HEK293T (cell line): ENCODE measurements around the gene TIMM44.
"Not testable (repeated sequence)": the region's sequence is repeated elsewhere in the genome, so short reads cannot be mapped to it uniquely, and the experiment has no call there.

Source experiments
- CTCF ChIA-PET: fragments of 350-600 bp; formaldehyde crosslinking; extraction: SDS; loops from one replicate; lab custom pipeline; 2021; ENCODE audit warnings: antibody characterized with exemption, inconsistent platforms; lab: Yijun Ruan, JAX
- POLR2A ChIA-PET: fragments of 350-600 bp; formaldehyde crosslinking; extraction: SDS; loops from one replicate; lab custom pipeline; 2020; ENCODE audit warnings: antibody characterized with exemption, inconsistent platforms; lab: Yijun Ruan, JAX
- DNase-seq: peaks from one replicate; pipeline ENCODE4 v3.0.0; 2012; ENCODE audit warnings: mixed read lengths; ENCODE audit errors: extremely low spot score
- ARNT ChIP-seq: fragments of 450-650 bp; IDR thresholded peaks from 2 replicates; pipeline ENCODE4 v1.6.1; 2017; ENCODE audit warnings: mild to moderate bottlenecking
- BHLHE40 ChIP-seq: fragments of 450-650 bp; IDR thresholded peaks from 2 replicates; pipeline ENCODE4 v1.6.1; 2016; ENCODE audit warnings: mild to moderate bottlenecking, moderate library complexity, borderline replicate concordance
- CTBP1 ChIP-seq: fragments of 450-650 bp; IDR thresholded peaks from 2 replicates; pipeline ENCODE4 v1.6.1; 2016; ENCODE audit warnings: borderline replicate concordance
- ELF4 ChIP-seq: fragments of 450-650 bp; IDR thresholded peaks from 2 replicates; pipeline ENCODE4 v1.6.1; 2017; ENCODE audit warnings: antibody characterized with exemption
- FOXA1 ChIP-seq: fragments of 450-650 bp; IDR thresholded peaks from 2 replicates; pipeline ENCODE4 v1.6.1; 2016; ENCODE audit warnings: mild to moderate bottlenecking
- FOXK2 ChIP-seq: fragments of 450-650 bp; IDR thresholded peaks from 2 replicates; pipeline ENCODE4 v1.6.1; 2016; ENCODE audit warnings: mild to moderate bottlenecking
- FOXM1 ChIP-seq: fragments of 450-650 bp; IDR thresholded peaks from 2 replicates; pipeline ENCODE4 v1.6.1; 2017; ENCODE audit warnings: mild to moderate bottlenecking, borderline replicate concordance
- HDGF ChIP-seq: fragments of 450-650 bp; IDR thresholded peaks from 2 replicates; pipeline ENCODE4 v1.6.1; 2017; ENCODE audit warnings: antibody characterized with exemption, borderline replicate concordance
- L3MBTL2 ChIP-seq: fragments of 450-650 bp; conservative IDR thresholded peaks from 2 replicates; pipeline ENCODE4 v1.6.1; 2016; ENCODE audit warnings: mild to moderate bottlenecking
- LEF1 ChIP-seq: fragments of 450-650 bp; IDR thresholded peaks from 2 replicates; pipeline ENCODE4 v1.6.1; 2017; ENCODE audit warnings: mild to moderate bottlenecking, borderline replicate concordance
- NFRKB ChIP-seq: fragments of 450-650 bp; IDR thresholded peaks from 2 replicates; pipeline ENCODE4 v1.6.1; 2016; ENCODE audit warnings: mild to moderate bottlenecking, moderate library complexity
- SP1 ChIP-seq: fragments of 450-650 bp; IDR thresholded peaks from 2 replicates; pipeline ENCODE4 v1.6.1; 2017
- SUZ12 ChIP-seq: fragments of 450-650 bp; IDR thresholded peaks from 2 replicates; pipeline ENCODE4 v1.6.1; 2016; ENCODE audit warnings: mild to moderate bottlenecking
- TARDBP ChIP-seq: fragments of 450-650 bp; IDR thresholded peaks from 2 replicates; pipeline ENCODE4 v1.6.1; 2016
- ZNF384 ChIP-seq: fragments of 450-650 bp; IDR thresholded peaks from 2 replicates; pipeline ENCODE4 v1.6.1; 2016
- TF ChIP-seq, protein P1 (sequence below): fragments of 450-650 bp; IDR thresholded peaks from 2 replicates; pipeline ENCODE4 v1.6.1; 2016

The TIMM44 gene

DNA sequence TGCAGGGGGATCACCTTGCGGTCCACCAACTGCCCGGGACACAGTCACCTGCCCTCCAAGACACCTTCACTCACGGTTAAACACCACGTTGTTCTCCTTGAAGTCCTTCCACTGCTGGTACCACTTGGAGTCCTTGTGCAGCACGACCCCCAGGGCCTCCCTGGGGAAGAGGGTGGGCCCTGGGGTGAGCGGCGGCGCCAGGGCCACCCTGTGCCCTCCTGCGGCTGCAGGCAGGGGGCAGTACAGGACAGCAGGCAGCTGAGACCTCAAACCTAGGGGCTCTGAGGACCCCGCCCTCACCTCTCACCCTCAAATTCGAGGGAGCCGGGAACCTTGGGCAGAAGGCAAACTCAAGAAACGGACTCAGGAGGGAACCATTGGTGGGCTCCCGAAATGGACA, 10.1 kb downstream of the TIMM44 start:
- POLR2A ChIA-PET: no interaction called here
- DNase-seq: no peak
- CTCF ChIA-PET: no interaction called here
- TF ChIP-seq FOXK2: no peak
- TF ChIP-seq BHLHE40: no peak
- no peak for TF ChIP-seq SUZ12
- TF ChIP-seq, protein P1, sequence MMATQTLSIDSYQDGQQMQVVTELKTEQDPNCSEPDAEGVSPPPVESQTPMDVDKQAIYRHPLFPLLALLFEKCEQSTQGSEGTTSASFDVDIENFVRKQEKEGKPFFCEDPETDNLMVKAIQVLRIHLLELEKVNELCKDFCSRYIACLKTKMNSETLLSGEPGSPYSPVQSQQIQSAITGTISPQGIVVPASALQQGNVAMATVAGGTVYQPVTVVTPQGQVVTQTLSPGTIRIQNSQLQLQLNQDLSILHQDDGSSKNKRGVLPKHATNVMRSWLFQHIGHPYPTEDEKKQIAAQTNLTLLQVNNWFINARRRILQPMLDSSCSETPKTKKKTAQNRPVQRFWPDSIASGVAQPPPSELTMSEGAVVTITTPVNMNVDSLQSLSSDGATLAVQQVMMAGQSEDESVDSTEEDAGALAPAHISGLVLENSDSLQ: no peak
- no peak for TF ChIP-seq FOXM1
- no peak for TF ChIP-seq L3MBTL2
- no peak for TF ChIP-seq SP1
- TF ChIP-seq ARNT: no peak
- no peak for TF ChIP-seq LEF1
- no peak for TF ChIP-seq ELF4

- ChIA-PET POLR2A (no interaction called here), CTCF (no interaction called here)
- no peak for DNase-seq
- TF ChIP-seq FOXM1 (no peak), NFRKB (no peak), HDGF (no peak), ELF4 (no peak)
These were observed 10.6 kb downstream of the TIMM44 start for GRCh38 chr19:7932930-7933300.

DNA sequence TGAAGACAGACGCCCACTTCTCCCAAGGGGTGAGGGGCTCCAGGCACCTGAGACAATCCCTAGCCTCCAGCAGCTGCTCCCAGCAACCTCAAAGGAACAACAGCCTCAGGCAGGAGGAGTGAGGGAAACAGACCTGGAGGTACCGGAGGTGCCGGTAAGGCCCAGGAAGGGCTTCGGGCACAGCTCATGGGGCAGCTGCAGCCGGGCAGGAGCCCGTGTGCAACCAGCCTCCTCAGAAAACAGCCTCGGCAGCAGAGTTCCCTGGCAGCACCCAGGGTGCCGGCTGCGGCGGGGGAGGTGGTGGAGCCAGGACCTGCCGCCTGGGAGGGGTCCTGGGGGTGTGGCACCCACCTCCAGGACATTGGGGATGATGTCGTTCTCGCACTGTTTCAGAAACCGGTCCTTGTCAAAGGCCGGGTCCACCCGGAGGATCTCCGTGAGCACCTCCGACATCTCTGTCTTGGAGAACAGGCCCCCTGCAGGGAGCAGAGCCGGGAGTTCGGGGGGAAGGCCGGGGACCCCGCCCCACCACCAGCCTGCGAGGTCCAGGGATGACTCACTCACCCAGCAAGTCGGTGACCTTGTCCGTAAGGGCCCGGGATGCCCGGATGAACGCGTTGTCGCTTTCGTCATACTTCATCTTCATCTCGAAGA, 11.1 kb downstream of the TIMM44 start:
- TF ChIP-seq ELF4: no peak
- no peak for TF ChIP-seq HDGF
- no peak for TF ChIP-seq L3MBTL2
- no peak for TF ChIP-seq LEF1
- TF ChIP-seq NFRKB: no peak
- TF ChIP-seq FOXK2: no peak
- TF ChIP-seq SUZ12: no peak
- no peak for TF ChIP-seq ARNT
- no peak for TF ChIP-seq ZNF384
- no peak for TF ChIP-seq TARDBP
- no peak for TF ChIP-seq FOXM1
- no peak for TF ChIP-seq SP1
- no peak for TF ChIP-seq FOXA1
- TF ChIP-seq CTBP1: no peak
- TF ChIP-seq, protein P1: no peak
- no peak for TF ChIP-seq BHLHE40
- DNase-seq: no peak
- ChIA-PET CTCF (no interaction called here), POLR2A (interaction anchor here (1.4 kb wide), 1 partner anchor 12 kb away, joined by 7 read pairs; the partner anchor contains the start of gene TIMM44)

DNA sequence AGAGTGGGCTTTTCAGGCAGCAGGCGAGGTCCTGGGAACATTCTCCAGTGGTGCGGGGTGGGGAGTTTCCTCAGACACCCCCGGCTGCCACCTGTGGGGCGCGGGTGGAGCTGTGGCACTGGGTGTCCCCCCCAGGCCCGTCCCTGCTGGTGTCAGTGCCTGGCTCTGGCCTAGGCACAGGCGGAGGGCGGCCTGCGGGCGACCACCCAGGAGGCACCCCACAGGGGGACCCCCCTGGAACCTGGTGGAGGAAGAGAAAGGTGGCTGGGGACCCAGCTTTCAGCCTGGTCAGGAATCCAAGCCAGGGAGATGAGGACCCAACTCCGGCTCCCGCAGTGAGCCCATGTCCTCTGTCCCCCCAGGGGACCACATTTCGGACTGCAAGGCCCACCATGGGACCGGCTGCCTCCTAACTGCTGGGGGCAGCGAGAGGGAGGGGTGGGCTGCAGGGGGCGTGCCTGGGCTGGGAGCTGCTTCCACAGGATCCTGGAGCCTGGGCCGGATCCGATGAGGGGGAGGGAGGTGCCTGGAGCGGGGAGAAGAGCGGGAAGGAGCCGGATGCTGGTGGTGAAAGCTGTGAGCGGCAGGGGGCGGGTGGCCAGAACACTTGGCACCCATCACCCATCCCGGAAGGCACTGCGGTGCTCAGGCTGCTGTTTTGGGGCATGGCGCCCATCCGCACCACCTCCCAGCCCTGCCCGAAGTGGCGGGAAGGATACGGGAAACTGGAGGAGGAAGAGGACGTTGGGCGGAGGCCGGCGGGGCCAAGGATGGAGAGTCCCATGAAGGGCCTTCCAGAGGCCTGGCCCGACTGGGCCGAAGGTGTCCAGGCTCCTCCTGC, 12.0 kb downstream of the TIMM44 start:
- POLR2A ChIA-PET: interaction anchor here (1.4 kb wide), 1 partner anchor 13 kb away, joined by 7 read pairs; the partner anchor contains the start of gene TIMM44
- no peak for DNase-seq
- CTCF ChIA-PET: interaction anchor here (0.6 to 3.6 kb wide), 2 partner anchors 13 to 71 kb away, joined by 7 to 29 read pairs; partner anchors contain the start of gene TIMM44
- no peak for TF ChIP-seq ARNT
- no peak for TF ChIP-seq L3MBTL2

DNA sequence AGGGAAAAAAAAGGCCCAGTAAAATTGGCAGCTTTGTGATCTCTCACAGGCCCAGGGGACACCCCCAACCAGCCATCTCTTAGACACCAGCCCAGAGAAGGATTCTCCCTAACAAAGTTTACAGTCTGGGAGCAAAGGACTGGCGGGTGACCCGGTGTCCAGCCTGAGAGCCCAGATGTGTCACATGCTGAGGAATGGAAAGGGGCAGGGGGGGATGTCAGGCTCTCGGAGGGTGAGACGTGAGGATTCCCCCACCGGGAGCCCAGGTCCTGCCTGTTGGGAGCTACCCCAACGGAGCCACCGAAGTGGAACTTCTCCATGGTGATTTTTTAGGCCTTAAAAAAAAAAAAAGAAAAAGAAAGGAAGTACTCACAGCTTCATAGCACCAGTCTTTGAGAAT, 12.7 kb downstream of the TIMM44 start:
- no peak for DNase-seq
- ChIA-PET CTCF (interaction anchor here (0.6 to 3.6 kb wide), 2 partner anchors 14 to 72 kb away, joined by 7 to 29 read pairs; partner anchors contain the start of gene TIMM44), POLR2A (interaction anchor here (1.4 to 2.5 kb wide), 2 partner anchors 13 kb away, joined by 7 to 32 read pairs; partner anchors contain the start of gene TIMM44)
- TF ChIP-seq ZNF384 (no peak), ARNT (no peak), NFRKB (no peak), FOXA1 (no peak), CTBP1 (no peak), SUZ12 (no peak), FOXK2 (no peak), BHLHE40 (no peak), LEF1 (no peak), SP1 (no peak), TARDBP (no peak), ELF4 (no peak), L3MBTL2 (no peak), HDGF (no peak), FOXM1 (no peak)
- TF ChIP-seq, protein P1: no peak

DNA sequence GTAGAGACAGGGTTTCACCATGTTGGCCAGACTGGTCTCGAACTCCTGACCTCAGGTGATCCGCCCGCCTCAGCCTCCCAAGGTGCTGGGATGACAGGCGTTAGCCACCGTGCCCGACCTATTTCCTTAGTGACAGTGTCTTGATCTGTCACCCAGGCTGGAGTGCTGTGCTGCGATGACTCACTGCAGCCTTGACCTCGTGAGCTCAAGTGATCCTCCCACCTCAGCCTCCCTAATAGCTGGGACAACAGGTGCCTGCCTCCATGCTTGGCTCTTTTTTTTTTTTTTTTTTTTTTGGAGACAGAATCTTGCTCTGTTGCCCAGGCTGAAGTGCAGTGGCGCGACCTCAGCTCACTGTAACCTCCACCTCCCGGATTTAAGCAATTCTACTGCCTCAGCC, 13.4 kb downstream of the TIMM44 start:
- CTCF ChIA-PET: interaction anchor here (3.6 kb wide), 1 partner anchor 14 kb away, joined by 29 read pairs; the partner anchor contains the start of gene TIMM44
- POLR2A ChIA-PET: interaction anchor here (2.5 kb wide), 1 partner anchor 14 kb away, joined by 32 read pairs; the partner anchor contains the start of gene TIMM44
- not testable (repeated sequence) for DNase-seq
